COLO668 (cell line): ENCODE measurements around the gene PDZD11.
"Not testable (repeated sequence)": the region's sequence is repeated elsewhere in the genome, so short reads cannot be mapped to it uniquely, and the experiment has no call there.

Experiments used
- DNase-seq: peaks from one replicate; lab custom pipeline; 2025; ENCODE audit not compliant: unreplicated experiment; lab: John Stamatoyannopoulos, UW

The PDZD11 gene, protein sequence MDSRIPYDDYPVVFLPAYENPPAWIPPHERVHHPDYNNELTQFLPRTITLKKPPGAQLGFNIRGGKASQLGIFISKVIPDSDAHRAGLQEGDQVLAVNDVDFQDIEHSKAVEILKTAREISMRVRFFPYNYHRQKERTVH

DNA sequence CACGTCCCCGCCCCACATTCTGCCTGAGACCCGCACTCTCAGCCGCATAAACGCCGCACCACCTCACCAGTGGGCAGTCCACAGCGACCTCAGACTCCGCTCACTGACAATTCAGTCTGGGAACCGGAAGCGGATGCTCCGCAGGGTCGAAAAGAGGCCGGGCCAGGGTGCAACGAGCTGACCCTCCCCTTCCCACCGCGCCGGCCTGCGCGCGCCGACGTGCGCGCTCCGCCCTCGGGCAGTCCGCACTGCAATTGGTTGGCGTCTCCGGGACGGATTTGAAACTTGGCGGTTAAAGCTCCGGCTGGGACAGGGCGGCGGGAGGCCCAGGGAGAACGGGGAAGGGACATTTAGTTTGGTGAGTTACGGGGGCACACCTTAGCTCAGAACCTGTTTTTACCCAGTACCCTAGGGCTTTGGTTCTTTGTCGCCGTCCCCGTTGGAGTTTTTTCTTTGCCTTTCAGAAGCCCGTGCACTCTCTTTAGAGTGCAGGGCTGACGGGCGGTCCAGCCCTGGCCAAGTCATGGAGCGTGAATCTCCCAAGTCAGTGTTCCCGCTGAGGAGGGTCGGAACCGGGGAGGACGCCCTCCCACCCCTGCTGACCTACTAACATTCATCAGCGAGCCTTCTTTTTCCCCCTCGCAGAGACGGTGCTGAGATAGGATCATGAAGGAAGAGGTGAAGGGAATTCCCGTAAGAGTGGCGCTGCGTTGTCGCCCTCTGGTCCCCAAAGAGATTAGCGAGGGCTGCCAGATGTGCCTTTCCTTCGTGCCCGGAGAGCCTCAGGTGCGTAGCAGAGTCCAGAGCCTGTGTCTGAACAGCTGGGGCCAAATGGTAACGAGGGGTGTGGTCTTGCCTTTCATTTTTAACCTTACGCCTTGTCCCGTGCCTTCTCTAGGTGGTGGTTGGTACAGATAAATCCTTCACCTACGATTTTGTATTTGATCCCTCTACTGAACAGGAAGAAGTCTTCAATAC, at the start of gene PDZD11, which contains the start of gene KIF4A:
Gene PDZD11, minus strand, starts transcription at position 135 of the 978 bp plus-strand sequence. CDS start 586 bp downstream, outside the sequence.
Gene KIF4A, plus strand, starts transcription at position 312 of the 978 bp plus-strand sequence. Its CDS starts 355 bp downstream, at position 667.
- peak; percentile 88 for DNase-seq

DNA sequence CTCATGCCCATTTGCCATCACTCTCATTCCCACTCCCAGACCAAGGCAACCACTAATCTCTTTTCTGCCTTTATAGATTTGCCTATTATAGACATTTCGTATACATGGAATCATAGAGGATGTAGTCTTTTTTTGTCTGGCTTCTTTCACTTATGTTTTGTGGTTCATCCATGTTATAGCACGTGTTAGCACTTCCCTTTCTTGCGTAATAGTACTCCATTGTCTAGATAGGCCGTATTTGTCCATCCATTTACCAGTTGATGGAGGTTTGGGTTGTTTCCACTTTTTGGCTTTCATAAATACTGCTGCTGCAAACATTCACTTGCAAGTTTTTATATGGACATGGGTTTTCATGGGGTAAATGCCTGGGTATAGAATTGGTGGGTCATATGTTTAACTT, 48.6 kb upstream of the PDZD11 start:
- DNase-seq: no peak

DNA sequence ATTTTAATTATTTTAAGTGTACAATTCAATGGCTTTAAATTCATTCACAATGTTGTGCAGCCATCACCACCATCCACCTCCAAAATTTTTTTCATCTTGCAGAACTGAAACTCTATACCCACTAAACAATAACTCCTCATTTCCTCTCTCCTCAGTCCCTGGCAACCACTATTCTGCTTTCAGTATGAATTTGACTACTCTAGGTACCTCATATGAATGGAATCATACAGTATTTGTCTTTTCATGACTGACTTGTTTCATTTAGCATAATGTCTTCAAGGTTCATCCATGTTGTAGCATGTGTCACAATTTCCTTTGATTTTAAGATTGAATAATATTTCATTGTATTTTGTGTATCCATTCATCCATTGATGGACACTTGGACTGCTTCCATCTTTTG, 47.0 kb upstream of the PDZD11 start:
- no peak for DNase-seq

DNA sequence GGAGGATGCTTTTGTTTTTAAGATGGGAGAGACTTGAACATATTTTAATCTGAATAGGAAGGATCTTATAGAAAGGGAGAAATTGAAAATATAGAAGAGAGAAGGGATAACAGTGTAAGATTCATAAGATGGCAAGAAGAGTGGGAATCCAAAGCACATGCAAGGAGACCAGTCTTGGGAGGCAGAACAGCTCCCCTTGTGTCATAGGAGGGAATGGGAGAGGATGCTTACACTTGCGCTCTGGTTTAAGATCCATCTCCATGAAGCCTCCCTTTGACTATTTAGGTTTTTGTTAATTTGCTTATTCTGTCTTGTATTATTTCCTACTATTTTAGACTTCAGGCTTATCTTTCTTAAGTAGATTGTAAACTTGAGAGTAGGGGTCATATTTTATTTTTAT, 42.9 kb upstream of the PDZD11 start:
- no peak for DNase-seq

DNA sequence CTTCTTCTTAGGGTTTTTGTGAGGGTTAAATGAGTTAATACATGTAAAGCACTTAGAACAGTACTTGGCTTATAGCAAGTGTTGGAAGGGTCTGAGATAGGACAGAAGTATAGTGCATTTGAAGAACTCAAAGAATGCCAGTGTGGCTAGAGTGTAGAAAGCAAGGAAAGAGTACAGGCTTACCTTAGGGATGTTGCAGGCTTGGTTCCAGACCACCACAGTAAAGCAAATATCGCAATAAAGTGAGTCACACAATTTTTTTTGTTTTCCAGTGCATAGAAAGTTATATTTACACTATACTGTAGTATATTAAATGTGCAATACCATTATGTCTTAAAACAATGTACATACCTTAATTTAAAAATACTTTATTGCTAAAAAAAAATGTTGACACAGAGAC, 41.4 kb upstream of the PDZD11 start:
- DNase-seq: no peak

DNA sequence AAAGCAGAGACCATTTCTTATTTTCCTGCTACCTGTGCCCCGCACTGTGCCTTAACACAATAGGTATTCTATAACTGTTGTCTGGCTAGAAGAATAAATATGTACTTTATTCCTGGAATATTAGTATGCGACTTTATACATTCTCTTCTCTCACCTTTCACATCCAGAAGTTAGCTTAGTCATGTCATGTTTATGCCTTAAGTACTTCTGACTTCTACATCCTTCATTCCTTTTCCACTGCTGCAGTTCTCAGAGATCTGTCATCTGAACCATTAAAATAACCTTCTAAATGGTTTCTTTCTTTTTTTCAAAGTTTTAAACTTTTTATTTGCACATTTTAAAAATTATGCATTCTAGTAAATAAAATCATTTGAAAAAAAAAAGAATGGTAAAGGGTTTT, 34.6 kb upstream of the PDZD11 start:
- DNase-seq: no peak

DNA sequence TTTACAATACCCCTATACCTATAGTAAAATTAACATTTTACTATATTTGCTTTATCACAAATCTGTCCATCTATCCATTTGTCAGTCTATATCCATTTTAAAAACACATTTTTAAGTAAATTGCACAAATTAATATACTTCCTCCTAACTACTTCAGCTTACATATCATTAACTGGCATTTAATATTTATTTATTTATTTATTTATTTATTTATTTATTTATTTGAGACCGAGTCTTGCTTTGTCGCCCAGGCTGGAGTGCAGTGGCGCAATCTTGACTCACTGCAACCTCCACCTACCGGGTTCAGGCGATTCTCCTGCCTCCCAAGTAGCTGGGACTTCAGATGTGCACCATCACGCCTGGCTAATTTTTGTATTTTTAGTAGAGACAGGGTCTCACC, 33.9 kb upstream of the PDZD11 start:
- DNase-seq: not testable (repeated sequence)

DNA sequence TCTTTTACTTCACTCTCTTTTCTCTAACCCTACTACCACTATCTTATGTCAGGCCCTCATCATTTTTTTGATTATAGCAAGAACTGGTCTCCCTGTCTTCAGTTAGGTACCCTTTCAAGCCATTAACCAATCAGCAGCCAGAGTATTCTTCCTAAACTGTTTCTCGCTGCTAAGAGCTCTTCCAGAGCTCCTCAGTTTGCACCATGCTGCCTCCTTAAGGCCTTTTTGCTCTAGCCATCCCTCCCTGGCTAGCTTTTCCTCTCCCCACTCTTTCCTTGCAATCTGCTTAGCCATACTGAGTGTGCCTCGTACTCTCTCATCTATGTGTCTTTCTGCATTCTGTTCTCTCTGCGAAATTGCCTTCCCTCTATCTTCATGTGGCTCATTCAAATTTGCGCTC, 33.1 kb upstream of the PDZD11 start:
- no peak for DNase-seq

DNA sequence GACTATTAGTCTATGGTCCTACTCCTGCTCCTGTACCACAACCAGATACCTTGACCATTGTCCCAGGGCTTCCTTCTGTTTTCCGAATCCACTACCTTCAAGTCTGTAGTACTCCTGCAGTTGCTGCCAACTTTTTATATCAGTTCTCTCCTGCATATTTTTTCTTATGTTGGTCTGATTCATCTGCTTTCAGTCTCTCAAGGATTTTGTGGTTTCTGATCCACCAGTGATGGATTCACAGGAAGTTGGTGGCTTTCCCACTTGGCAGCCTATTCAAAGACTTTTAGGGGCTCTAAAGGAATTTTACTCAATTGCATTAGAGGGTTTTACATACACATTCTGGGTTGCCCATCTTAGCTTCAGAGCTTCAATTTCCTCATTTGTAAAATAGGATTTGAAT, 23.8 kb upstream of the PDZD11 start:
- DNase-seq: no peak

DNA sequence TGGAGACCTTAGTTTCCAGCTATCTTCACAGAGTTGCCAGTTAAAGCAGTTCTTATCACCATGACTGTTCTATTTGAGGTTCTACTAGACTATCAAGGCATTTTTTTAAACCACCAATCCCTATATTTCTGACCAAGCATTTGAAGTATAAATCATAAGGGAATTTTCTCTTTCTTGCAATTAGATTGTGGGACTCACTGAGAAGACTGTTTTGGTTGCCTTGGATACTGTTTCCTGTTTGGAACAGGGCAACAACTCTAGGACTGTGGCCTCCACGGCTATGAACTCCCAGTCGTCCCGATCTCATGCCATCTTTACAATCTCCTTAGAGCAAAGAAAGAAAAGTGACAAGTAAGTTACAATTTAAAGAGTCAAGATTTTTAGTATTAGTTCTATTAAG, 12.0 kb upstream of the PDZD11 start:
- DNase-seq: no peak

DNA sequence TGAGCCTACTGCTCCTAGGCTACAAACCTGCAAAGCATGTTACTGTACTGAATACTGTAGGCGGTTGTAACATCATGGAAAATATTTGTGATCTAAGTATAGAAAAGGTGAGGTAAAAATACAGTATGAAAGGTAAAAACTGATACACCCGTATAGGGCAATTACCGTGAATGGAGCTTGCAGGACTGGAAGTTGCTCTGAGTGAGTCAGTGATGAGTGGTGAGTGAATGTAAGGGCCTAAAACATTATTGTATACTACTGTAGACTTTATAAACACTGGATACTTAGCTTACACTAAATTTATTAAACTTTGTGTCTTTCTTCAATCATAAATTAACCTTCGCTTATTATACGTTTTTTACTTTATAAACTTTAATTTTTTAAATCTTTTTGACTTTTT, 3.9 kb upstream of the PDZD11 start:
- no peak for DNase-seq

DNA sequence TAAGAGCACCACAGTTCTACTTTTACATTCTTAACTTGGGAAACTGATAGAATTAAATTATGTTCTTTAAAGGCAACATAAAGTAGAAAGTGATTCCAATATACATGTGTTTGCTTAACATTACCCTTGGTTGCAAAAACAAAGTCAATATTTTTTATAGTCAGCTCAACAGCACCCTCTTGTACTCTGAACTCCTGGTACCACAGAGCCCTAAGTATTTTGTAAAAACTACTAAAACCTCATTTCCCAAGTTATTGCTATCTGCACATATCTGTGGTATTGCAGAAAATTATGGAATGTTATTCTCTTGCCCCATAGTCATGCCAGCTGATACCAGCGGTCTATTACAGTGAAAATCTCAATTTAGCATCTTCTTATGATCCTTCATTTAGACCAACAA, 3.1 kb upstream of the PDZD11 start:
- no peak for DNase-seq

DNA sequence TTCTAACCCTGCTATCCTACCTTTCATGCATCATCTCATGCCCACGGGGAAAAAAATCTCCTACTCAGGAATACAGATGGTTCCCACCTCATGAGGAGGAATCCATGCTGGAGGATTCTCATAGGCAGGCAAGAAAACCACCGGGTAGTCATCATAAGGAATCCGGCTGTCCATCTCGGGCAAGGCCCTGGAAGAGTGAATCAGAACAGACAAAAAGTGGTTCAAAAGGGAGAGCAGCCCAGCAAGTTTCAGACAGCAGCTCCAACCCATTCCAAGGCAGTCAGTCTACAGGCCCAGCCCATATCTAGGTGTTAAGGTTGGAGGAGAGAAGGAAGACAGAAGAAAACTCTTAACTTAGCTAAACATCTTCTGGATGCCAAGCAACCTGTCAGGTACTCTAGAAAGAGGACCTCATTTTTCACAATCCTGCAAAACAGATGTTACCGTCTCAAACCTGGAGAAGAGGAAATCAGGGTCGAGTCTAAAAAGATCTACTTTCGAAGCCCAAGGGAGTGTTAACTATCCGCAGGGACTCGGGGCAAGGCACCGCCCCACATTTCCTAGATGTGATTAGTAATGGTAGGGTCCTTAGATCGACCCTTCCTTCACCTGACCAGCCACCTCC, 447 bp downstream of the PDZD11 start:
- no peak for DNase-seq

DNA sequence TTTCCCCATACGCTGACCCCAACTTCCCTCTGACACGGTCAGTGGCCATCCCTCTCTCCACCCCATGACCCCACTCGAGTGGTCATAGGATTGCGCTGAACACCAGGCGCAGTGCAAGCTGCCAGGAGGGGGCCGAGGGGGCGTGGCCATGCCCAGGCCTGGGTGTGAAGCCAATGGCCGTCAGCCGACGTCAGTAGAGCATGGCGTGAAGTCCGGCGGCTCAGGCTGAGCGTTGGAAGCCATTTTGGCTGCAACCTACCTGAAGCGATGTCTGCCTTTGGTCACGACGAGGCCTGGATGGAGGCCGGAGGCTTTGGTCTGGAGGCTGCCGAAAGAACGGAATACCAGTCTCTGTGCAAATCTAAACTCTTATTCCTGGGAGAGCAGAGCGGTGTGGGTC, 7.8 kb downstream of the PDZD11 start, which contains the start of gene RAB41:
Gene RAB41, plus strand, starts transcription at position 222 of the 400 bp plus-strand sequence. Its CDS starts 46 bp downstream, at position 268.
- no peak for DNase-seq

DNA sequence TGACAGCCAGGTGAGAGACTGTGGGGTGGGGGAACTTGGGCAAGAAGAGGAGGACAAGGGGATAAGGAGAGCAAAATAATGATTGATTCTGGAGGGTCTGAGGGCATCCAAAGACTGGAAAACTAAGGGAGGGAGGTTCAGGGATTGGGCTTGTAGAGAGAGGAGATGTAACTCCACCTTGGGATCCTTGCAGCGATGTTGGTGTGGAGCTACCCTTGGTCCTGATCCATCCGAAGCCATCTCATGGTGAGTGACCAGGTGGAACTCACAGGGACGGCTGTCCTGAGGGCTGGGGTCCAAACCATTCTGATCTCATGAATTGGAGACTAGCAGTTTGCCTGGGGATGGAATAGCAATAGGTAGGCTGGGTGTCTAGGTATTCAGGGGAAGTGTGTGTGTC, 9.2 kb downstream of the PDZD11 start:
- no peak for DNase-seq

DNA sequence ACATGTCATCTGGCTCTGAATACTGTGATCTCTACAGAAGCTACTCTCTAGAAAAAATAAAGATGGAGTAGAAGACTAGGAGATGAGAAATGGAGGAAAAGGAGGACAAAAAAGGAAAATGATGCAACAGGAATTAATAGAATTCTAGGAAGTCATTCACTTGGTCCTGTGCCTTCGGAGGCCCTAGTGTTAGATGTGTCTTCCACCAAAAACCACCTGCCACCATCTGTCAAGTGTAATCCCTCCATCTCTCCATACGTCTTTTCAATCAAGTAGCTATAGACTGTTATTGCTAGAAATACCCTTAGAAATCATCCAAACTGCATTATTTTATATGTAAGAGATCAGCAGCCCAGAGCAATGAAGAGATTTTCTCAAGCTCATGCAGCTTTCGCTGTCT, 10.6 kb downstream of the PDZD11 start:
- no peak for DNase-seq

DNA sequence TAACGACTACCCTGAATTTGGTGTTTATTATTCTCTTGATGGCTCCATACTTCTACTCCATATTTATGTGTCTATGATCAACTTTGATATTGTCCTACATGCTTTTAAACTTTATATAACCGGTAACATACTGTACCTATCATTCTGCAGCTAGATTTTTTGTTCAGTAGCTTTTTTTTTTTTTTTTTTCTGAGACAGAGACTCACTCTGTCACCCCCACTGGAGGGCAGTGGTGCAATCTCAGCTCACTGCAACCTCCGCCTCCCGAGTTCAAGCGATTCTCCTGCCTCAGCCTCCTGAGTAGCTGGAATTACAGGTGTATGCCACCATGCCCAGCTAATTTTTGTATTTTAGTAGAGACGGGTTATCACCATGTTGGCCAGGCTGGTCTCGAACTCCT, 15.7 kb downstream of the PDZD11 start:
- DNase-seq: not testable (repeated sequence)

DNA sequence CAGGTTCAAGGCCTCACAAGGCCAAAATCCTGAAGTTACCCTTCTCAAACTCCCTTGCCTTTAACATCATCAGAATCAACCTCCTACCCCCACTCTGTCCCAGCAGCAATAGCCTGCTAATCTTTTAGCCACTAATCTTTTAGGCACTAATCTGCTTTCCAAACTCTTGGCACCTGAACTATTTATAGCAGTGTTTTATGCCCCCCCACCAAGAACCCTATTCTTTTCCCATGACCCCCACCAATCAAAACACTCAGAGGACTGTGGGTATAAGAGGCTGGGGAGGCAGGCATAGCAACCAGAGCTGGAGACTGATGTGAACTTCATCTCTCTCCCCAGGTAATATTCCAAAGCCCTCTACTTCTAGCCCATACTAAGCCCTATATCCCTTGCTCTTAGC, 21.7 kb downstream of the PDZD11 start, which contains the start of gene ARR3:
Gene ARR3, plus strand, starts transcription at position 301 of the 400 bp plus-strand sequence. CDS start 1,052 bp downstream, outside the sequence.
- DNase-seq: no peak

DNA sequence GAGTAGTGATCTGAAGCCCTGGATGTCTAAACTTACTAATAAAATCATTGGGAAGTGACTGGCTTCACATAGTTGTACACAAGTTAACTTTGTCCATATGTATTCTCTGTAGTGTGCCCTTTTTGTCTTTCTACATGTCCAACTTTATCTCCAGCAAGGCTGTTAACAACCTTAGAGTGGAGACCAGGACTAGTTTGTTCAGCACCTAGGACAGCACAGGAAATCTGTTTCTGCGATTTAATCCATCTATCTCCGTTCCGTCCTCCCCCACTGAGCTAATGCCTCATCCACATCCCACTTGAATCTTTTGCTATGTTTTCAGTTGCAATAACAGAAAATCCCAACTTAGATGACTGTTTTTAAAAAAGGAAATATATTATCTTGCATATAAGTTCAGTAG, 24.9 kb downstream of the PDZD11 start:
- DNase-seq: no peak

DNA sequence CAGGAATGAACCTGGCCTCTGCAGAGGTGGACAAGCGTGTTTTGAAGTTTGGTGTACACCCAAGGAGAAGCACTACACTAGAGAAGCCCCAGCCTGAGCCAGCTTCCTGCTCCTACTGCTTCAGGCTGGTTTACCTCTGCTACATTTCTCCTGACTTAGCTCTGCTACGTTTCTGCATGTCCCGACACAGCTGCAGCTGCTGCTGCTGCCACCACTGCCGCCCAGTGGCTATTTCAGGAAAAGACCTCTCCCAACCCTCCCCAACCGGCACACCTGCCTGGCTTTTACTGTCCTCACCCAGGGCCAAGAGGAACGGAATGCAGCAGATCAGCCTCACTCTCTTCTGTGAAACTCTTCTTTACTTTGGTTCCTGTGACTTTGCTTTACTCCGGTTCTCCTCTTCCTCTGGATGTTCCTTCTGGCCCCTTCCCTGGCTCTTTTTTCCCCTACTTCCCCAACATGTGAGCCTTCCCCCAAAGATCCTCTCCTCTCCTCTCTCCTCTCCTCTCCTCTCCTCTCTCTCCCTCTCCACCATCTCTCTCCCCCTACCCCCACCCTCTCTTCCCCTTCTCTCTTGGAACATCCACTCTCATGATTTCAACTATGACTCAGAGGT, 26.7 kb downstream of the PDZD11 start:
- DNase-seq: peak; percentile 74

DNA sequence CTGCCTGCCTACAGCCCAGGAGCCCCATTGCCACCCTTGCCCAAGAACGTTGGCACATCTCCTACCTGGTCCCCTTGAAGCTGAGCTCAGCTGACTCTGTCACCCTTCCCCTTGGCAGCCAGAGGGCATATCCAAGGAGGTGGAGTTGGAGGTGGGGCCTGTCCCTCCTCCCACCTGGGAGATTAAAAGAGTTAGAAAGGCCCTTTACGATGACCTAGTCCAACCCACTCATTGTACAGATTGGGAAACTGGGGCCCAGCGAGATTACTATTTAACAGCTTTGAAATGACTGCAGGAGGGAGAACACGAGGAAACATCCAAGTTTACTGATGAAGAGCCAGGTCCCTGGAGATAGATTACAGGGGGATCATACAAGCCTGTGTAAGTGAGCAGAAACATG, 29.6 kb downstream of the PDZD11 start, which contains the start of gene P2RY4:
Gene P2RY4, minus strand, starts transcription at position 101 of the 400 bp plus-strand sequence. CDS start 580 bp downstream, outside the sequence.
- no peak for DNase-seq
